ENCODE measurements around the gene VRK3. TPM values are rescaled to one million over a fixed set of nuclear protein-coding genes. Genes with fewer than 3 reads are reported as not detected.

Gene VRK3
- total RNA-seq, 1 experiment from 2014 or later, result 33.4 TPM

DNA sequence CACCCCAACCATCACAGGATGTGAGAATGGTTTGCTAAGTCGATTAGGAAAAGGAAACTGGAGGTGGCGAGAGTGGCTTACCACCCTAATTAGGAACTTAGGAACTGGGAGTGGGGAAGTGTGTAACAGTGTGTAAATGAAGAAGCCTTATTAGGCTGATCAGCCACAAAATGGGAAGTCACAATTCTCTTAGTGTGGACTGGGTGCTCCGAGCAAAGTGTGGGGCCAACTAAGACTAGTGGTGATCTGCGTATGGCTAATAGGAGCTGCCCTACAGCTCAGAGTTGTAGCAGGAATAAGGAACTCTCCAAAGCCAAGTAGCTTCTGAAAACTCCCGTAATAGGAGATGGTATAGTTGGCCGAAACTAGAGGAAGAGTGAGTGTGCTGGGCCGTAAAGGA is 71.8 kb downstream of the VRK3 start (continued):
- TF ChIP-seq, protein P1, sequence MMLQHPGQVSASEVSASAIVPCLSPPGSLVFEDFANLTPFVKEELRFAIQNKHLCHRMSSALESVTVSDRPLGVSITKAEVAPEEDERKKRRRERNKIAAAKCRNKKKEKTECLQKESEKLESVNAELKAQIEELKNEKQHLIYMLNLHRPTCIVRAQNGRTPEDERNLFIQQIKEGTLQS (CRISPR knock-in tag; conservative IDR thresholded peaks at IDR 0.05), result no peak
- no peak for TF ChIP-seq SOX15 (CRISPR knock-in tag; IDR thresholded peaks at IDR 0.05)
- TF ChIP-seq, protein P2, sequence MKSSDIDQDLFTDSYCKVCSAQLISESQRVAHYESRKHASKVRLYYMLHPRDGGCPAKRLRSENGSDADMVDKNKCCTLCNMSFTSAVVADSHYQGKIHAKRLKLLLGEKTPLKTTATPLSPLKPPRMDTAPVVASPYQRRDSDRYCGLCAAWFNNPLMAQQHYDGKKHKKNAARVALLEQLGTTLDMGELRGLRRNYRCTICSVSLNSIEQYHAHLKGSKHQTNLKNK (CRISPR knock-in tag; IDR thresholded peaks at IDR 0.05), result no peak
- TF ChIP-seq KAT7 (CRISPR knock-in tag; IDR thresholded peaks at IDR 0.05; ENCODE audit: borderline replicate concordance), result no peak
- TF ChIP-seq ZNF219 (CRISPR knock-in tag; IDR thresholded peaks at IDR 0.05; ENCODE audit: borderline replicate concordance), result no peak

DNA sequence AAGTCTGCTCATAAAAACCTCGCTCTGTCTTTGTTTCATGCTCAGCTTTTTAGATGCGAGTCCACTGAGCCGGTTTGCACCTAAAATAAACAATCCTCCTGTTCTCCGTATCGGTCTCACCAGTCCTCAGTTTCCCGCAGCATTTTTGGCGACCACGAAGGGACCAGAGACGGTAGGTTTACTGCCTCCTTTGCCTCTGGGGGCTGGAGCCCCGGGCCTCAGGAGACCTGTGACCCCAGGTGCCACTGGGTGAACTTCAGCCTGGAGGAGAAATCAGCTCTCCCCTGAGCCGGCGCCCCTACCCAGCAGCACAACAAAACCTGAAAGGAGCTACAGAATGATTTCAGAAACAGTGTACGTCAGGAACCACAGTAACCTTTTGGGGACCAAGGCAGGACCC is 72.3 kb downstream of the VRK3 start:
- POLR2A ChIA-PET, result no interaction called here
- no peak for ATAC-seq
- no peaks in the 10 kb centered on the region for H3K27me3 Mint-ChIP-seq (ENCODE audit: low read depth)
- H3K9me3 Mint-ChIP-seq, result peaks cover 9% of the 10 kb centered on the region; the same call in 1 of the 2 replicates
- no peak overlapping the region for H3K27ac Mint-ChIP-seq
- no peak overlapping the region for H3K4me3 Mint-ChIP-seq
- CTCF ChIA-PET, result interaction anchor here (1.4 to 4.0 kb wide), 4 partner anchors 13 to 63 kb away, joined by 3 to 22 read pairs (median 6); no protein-coding TSS in a partner anchor
- H3K36me3 Mint-ChIP-seq, result no peaks in the 10 kb centered on the region
- peaks cover 46% of the 10 kb centered on the region for H3K4me1 Mint-ChIP-seq
- no peak for DNase-seq (ENCODE audit: low spot score)
- TF ChIP-seq ZNF317 (CRISPR knock-in tag; IDR thresholded peaks at IDR 0.05; ENCODE audit: borderline replicate concordance, low read depth), result no peak
- TF ChIP-seq, protein P3, sequence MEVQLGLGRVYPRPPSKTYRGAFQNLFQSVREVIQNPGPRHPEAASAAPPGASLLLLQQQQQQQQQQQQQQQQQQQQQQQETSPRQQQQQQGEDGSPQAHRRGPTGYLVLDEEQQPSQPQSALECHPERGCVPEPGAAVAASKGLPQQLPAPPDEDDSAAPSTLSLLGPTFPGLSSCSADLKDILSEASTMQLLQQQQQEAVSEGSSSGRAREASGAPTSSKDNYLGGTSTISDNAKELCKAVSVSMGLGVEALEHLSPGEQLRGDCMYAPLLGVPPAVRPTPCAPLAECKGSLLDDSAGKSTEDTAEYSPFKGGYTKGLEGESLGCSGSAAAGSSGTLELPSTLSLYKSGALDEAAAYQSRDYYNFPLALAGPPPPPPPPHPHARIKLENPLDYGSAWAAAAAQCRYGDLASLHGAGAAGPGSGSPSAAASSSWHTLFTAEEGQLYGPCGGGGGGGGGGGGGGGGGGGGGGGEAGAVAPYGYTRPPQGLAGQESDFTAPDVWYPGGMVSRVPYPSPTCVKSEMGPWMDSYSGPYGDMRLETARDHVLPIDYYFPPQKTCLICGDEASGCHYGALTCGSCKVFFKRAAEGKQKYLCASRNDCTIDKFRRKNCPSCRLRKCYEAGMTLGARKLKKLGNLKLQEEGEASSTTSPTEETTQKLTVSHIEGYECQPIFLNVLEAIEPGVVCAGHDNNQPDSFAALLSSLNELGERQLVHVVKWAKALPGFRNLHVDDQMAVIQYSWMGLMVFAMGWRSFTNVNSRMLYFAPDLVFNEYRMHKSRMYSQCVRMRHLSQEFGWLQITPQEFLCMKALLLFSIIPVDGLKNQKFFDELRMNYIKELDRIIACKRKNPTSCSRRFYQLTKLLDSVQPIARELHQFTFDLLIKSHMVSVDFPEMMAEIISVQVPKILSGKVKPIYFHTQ (CRISPR knock-in tag; IDR thresholded peaks at IDR 0.05), result no peak
- TF ChIP-seq, protein P4, sequence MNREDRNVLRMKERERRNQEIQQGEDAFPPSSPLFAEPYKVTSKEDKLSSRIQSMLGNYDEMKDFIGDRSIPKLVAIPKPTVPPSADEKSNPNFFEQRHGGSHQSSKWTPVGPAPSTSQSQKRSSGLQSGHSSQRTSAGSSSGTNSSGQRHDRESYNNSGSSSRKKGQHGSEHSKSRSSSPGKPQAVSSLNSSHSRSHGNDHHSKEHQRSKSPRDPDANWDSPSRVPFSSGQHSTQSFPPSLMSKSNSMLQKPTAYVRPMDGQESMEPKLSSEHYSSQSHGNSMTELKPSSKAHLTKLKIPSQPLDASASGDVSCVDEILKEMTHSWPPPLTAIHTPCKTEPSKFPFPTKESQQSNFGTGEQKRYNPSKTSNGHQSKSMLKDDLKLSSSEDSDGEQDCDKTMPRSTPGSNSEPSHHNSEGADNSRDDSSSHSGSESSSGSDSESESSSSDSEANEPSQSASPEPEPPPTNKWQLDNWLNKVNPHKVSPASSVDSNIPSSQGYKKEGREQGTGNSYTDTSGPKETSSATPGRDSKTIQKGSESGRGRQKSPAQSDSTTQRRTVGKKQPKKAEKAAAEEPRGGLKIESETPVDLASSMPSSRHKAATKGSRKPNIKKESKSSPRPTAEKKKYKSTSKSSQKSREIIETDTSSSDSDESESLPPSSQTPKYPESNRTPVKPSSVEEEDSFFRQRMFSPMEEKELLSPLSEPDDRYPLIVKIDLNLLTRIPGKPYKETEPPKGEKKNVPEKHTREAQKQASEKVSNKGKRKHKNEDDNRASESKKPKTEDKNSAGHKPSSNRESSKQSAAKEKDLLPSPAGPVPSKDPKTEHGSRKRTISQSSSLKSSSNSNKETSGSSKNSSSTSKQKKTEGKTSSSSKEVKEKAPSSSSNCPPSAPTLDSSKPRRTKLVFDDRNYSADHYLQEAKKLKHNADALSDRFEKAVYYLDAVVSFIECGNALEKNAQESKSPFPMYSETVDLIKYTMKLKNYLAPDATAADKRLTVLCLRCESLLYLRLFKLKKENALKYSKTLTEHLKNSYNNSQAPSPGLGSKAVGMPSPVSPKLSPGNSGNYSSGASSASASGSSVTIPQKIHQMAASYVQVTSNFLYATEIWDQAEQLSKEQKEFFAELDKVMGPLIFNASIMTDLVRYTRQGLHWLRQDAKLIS (CRISPR knock-in tag; IDR thresholded peaks at IDR 0.05; ENCODE audit: borderline replicate concordance), result no peak
- TF ChIP-seq ZNF396 (CRISPR knock-in tag; IDR thresholded peaks at IDR 0.05; ENCODE audit: borderline replicate concordance), result no peak
- TF ChIP-seq, protein P1 (CRISPR knock-in tag; conservative IDR thresholded peaks at IDR 0.05), result no peak
- TF ChIP-seq, protein P5, sequence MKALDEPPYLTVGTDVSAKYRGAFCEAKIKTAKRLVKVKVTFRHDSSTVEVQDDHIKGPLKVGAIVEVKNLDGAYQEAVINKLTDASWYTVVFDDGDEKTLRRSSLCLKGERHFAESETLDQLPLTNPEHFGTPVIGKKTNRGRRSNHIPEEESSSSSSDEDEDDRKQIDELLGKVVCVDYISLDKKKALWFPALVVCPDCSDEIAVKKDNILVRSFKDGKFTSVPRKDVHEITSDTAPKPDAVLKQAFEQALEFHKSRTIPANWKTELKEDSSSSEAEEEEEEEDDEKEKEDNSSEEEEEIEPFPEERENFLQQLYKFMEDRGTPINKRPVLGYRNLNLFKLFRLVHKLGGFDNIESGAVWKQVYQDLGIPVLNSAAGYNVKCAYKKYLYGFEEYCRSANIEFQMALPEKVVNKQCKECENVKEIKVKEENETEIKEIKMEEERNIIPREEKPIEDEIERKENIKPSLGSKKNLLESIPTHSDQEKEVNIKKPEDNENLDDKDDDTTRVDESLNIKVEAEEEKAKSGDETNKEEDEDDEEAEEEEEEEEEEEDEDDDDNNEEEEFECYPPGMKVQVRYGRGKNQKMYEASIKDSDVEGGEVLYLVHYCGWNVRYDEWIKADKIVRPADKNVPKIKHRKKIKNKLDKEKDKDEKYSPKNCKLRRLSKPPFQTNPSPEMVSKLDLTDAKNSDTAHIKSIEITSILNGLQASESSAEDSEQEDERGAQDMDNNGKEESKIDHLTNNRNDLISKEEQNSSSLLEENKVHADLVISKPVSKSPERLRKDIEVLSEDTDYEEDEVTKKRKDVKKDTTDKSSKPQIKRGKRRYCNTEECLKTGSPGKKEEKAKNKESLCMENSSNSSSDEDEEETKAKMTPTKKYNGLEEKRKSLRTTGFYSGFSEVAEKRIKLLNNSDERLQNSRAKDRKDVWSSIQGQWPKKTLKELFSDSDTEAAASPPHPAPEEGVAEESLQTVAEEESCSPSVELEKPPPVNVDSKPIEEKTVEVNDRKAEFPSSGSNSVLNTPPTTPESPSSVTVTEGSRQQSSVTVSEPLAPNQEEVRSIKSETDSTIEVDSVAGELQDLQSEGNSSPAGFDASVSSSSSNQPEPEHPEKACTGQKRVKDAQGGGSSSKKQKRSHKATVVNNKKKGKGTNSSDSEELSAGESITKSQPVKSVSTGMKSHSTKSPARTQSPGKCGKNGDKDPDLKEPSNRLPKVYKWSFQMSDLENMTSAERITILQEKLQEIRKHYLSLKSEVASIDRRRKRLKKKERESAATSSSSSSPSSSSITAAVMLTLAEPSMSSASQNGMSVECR (CRISPR knock-in tag; IDR thresholded peaks at IDR 0.05; ENCODE audit: borderline replicate concordance), result no peak
- no peak for TF ChIP-seq ZNF138 (CRISPR knock-in tag; conservative IDR thresholded peaks at IDR 0.05)
- no peak for TF ChIP-seq GTF2I (CRISPR knock-in tag; conservative IDR thresholded peaks at IDR 0.05)
- no peak for TF ChIP-seq CBFB (CRISPR knock-in tag; IDR thresholded peaks at IDR 0.05; ENCODE audit: low read depth)
- TF ChIP-seq, protein P6, sequence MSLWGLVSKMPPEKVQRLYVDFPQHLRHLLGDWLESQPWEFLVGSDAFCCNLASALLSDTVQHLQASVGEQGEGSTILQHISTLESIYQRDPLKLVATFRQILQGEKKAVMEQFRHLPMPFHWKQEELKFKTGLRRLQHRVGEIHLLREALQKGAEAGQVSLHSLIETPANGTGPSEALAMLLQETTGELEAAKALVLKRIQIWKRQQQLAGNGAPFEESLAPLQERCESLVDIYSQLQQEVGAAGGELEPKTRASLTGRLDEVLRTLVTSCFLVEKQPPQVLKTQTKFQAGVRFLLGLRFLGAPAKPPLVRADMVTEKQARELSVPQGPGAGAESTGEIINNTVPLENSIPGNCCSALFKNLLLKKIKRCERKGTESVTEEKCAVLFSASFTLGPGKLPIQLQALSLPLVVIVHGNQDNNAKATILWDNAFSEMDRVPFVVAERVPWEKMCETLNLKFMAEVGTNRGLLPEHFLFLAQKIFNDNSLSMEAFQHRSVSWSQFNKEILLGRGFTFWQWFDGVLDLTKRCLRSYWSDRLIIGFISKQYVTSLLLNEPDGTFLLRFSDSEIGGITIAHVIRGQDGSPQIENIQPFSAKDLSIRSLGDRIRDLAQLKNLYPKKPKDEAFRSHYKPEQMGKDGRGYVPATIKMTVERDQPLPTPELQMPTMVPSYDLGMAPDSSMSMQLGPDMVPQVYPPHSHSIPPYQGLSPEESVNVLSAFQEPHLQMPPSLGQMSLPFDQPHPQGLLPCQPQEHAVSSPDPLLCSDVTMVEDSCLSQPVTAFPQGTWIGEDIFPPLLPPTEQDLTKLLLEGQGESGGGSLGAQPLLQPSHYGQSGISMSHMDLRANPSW (CRISPR knock-in tag; conservative IDR thresholded peaks at IDR 0.05; ENCODE audit: low read depth), result no peak
- TF ChIP-seq, protein P7, sequence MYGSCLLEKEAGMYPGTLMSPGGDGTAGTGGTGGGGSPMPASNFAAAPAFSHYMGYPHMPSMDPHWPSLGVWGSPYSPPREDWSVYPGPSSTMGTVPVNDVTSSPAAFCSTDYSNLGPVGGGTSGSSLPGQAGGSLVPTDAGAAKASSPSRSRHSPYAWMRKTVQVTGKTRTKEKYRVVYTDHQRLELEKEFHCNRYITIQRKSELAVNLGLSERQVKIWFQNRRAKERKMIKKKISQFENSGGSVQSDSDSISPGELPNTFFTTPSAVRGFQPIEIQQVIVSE (CRISPR knock-in tag; IDR thresholded peaks at IDR 0.05; ENCODE audit: borderline replicate concordance), result no peak
- TF ChIP-seq FOXK1 (CRISPR knock-in tag; IDR thresholded peaks at IDR 0.05), result no peak
- TF ChIP-seq SMAD4 (CRISPR knock-in tag; IDR thresholded peaks at IDR 0.05), result no peak
- no peak for TF ChIP-seq JUN (CRISPR knock-in tag; IDR thresholded peaks at IDR 0.05)
- no peak for TF ChIP-seq NFYB (CRISPR knock-in tag; conservative IDR thresholded peaks at IDR 0.05; ENCODE audit: low read depth)
- no peak for TF ChIP-seq MYBL2 (CRISPR knock-in tag; IDR thresholded peaks at IDR 0.05)
- TF ChIP-seq CREM (CRISPR knock-in tag; IDR thresholded peaks at IDR 0.05), result no peak

Measured in WTC11 (cell line).